SK-N-SH (cell line): ENCODE results near the gene HEPHL1. TPM values are rescaled to one million over a fixed set of nuclear protein-coding genes. Genes with fewer than 3 reads are reported as not detected.

Experiments
- CTCF ChIA-PET: fragments of 300-600, 350-600 bp; formaldehyde crosslinking; extraction: SDS; loops from one replicate; lab custom pipeline; 2021; lab: Yijun Ruan, JAX
- POLR2A ChIA-PET: fragments of 350-600 bp; sonication (Branson Sonifier 250); formaldehyde crosslinking; extraction: SDS; loops from one replicate; lab custom pipeline; 2020; ENCODE audit warnings: antibody characterized with exemption, inconsistent platforms; lab: Yijun Ruan, JAX
- DNase-seq: peaks from one replicate; pipeline ENCODE4 v3.0.0; 2012
- H2AFZ ChIP-seq: fragments of 200-600 bp; sonication (generic); 2 replicates; pipeline ENCODE4 v1.8.1; 2016; ENCODE audit warnings: antibody characterized with exemption, mild to moderate bottlenecking, low read depth
- H3F3A ChIP-seq: fragments of 200-600 bp; sonication (generic); replicated peaks from 2 replicates; pipeline ENCODE3; 2016; ENCODE audit warnings: antibody characterized with exemption, mild to moderate bottlenecking; ENCODE audit not compliant: insufficient read depth
- H3K27ac ChIP-seq, 2 experiments: fragments of 200-500 bp in 1 of 2; fragments of 200-600 bp in 1 of 2; sonication (Bioruptor generic) in 1 of 2; sonication (generic), shearing (Covaris generic) in 1 of 2; 2 replicates each; pipeline versions ENCODE4 v1.5.1 to v1.6.1; 2014 to 2016; ENCODE audit warnings: low read depth in 2 of 2, inconsistent platforms in 1 of 2, low read length in 1 of 2, mild to moderate bottlenecking in 1 of 2, mixed read lengths in 1 of 2
- H3K27me3 ChIP-seq: fragments of 200-600 bp; sonication (generic), shearing (Covaris generic); 2 replicates; pipeline ENCODE4 v1.6.1; 2016; ENCODE audit warnings: mixed run types; ENCODE audit not compliant: insufficient read depth
- H3K36me3 ChIP-seq, 2 experiments: fragments of 200-500 bp in 1 of 2; fragments of 200-600 bp in 1 of 2; sonication (Bioruptor generic) in 1 of 2; sonication (generic) in 1 of 2; replicated peaks in 1 of 2; 2 replicates each; pipeline versions ENCODE3 to v1.5.1; 2014 to 2016; ENCODE audit warnings: low read length in 1 of 2, mild to moderate bottlenecking in 1 of 2; ENCODE audit not compliant: insufficient read depth in 2 of 2, control insufficient read depth in 1 of 2
- H3K4me1 ChIP-seq, 2 experiments: fragments of 200-500 bp in 1 of 2; fragments of 200-600 bp in 1 of 2; sonication (Bioruptor generic) in 1 of 2; sonication (generic), shearing (Covaris generic) in 1 of 2; 2 replicates each; pipeline versions ENCODE4 v1.5.1 to v1.6.1; 2014 to 2016; ENCODE audit warnings: low read depth in 1 of 2, low read length in 1 of 2, mixed run types in 1 of 2; ENCODE audit not compliant: insufficient read depth in 2 of 2, control insufficient read depth in 1 of 2
- H3K4me2 ChIP-seq: fragments of 200-600 bp; sonication (generic), shearing (Covaris generic); 2 replicates; pipeline ENCODE4 v1.6.1; 2017; ENCODE audit warnings: mixed run types
- H3K4me3 ChIP-seq, 2 experiments: fragments of 200-500 bp in 1 of 2; fragments of 200-600 bp in 1 of 2; sonication (Bioruptor generic) in 1 of 2; sonication (generic), shearing (Covaris generic) in 1 of 2; 2 replicates each; pipeline versions ENCODE4 v1.5.1 to v1.8.1; 2014 to 2016; ENCODE audit warnings: low read depth in 2 of 2, inconsistent platforms in 1 of 2, low read length in 1 of 2, mild to moderate bottlenecking in 1 of 2, mixed read lengths in 1 of 2, moderate library complexity in 1 of 2
- H3K79me2 ChIP-seq: fragments of 200-600 bp; sonication (generic); 2 replicates; pipeline ENCODE4 v1.8.1; 2017; ENCODE audit warnings: mild to moderate bottlenecking; ENCODE audit not compliant: insufficient read depth
- H3K9ac ChIP-seq: fragments of 200-600 bp; sonication (generic); 2 replicates; pipeline ENCODE4 v1.6.1; 2017; ENCODE audit warnings: mixed run types
- H3K9me2 ChIP-seq: fragments of 200-600 bp; sonication (generic); 2 replicates; pipeline ENCODE4 v1.6.1; 2017; ENCODE audit warnings: mixed run types
- H3K9me3 ChIP-seq: fragments of 200-600 bp; sonication (generic); 2 replicates; pipeline ENCODE4 v1.6.1; 2017; ENCODE audit warnings: mixed run types, mild to moderate bottlenecking, moderate library complexity
- H4K20me1 ChIP-seq: fragments of 200-600 bp; sonication (generic); 2 replicates; pipeline ENCODE4 v1.6.1; 2017; ENCODE audit warnings: mild to moderate bottlenecking, mixed run types; ENCODE audit not compliant: insufficient read depth
- EZH2phosphoT487 ChIP-seq: fragments of 200-600 bp; sonication (generic); IDR thresholded peaks from 2 replicates; pipeline ENCODE4 v1.6.1; 2017; ENCODE audit warnings: low read depth, mixed run types, mild to moderate bottlenecking, antibody characterized with exemption, moderate library complexity, borderline replicate concordance
- FOSL2 ChIP-seq: IDR thresholded peaks from 2 replicates; pipeline ENCODE4 v1.4.0; 2012; ENCODE audit warnings: low read depth, mild to moderate bottlenecking, moderate library complexity, borderline replicate concordance
- FOXJ3 ChIP-seq: sonication (generic); formaldehyde crosslinking; IDR thresholded peaks from 2 replicates; pipeline ENCODE4 v1.5.1; 2020; ENCODE audit warnings: mild to moderate bottlenecking, missing genetic modification reagents
- FOXM1 ChIP-seq: IDR thresholded peaks from 2 replicates; pipeline ENCODE4 v1.4.0; 2012; ENCODE audit warnings: low read depth, mild to moderate bottlenecking
- MAX ChIP-seq: IDR thresholded peaks from 2 replicates; pipeline ENCODE4 v1.4.0; 2012; ENCODE audit warnings: low read depth
- NFIC ChIP-seq: IDR thresholded peaks from 2 replicates; pipeline ENCODE4 v1.4.0; 2012; ENCODE audit warnings: borderline replicate concordance
- RXRA ChIP-seq: IDR thresholded peaks from 2 replicates; pipeline ENCODE4 v1.4.0; 2012; ENCODE audit warnings: low read depth, mild to moderate bottlenecking, borderline replicate concordance
- SIN3A ChIP-seq: IDR thresholded peaks from 2 replicates; pipeline ENCODE4 v1.6.1; 2012; ENCODE audit warnings: low read depth, mild to moderate bottlenecking, low read length, moderate library complexity, borderline replicate concordance
- TAF1 ChIP-seq: IDR thresholded peaks from 2 replicates; pipeline ENCODE4 v1.6.1; 2012; ENCODE audit warnings: low read depth, mild to moderate bottlenecking, low read length, moderate library complexity, borderline replicate concordance
- TEAD4 ChIP-seq: IDR thresholded peaks from 2 replicates; pipeline ENCODE4 v1.4.0; 2012; ENCODE audit warnings: mild to moderate bottlenecking, borderline replicate concordance; ENCODE audit not compliant: insufficient read depth
- YY1 ChIP-seq: IDR thresholded peaks from 2 replicates; pipeline ENCODE4 v1.4.0; 2012; ENCODE audit warnings: low read depth, mild to moderate bottlenecking
- ZBTB33 ChIP-seq: IDR thresholded peaks from 2 replicates; pipeline ENCODE4 v1.4.0; 2012; ENCODE audit warnings: low read depth, borderline replicate concordance
- WGBS: methylation state at CpG from one replicate; pipeline ENCODE4 v1.1.6; 2017; ENCODE audit warnings: low lambda C conversion rate; 5-methylcytosine and 5-hydroxymethylcytosine counted together
- polyA plus RNA-seq, 3 experiments: library from polyadenylated mRNA; depleted of rRNA; stranded (reverse); fragments of >200 nt; gene quantifications; 2 replicates each; pipeline ENCODE4 v1.2.3, GENCODE V29; 2012

HEPHL1 gene
- polyA plus RNA-seq, 1 of the 3 experiments (the other 2 are of a cell fraction): not detected

GRCh38 chr11:94144664-94145063 lies 123.5 kb downstream of the HEPHL1 start (continued):
- TF ChIP-seq TEAD4: no peak
- TF ChIP-seq RXRA: no peak
- TF ChIP-seq SIN3A: no peak
- no peak for TF ChIP-seq NFIC
- TF ChIP-seq MAX: no peak
- no peak for TF ChIP-seq FOXM1

GRCh38 chr11:94145431-94145830 lies 124.3 kb downstream of the HEPHL1 start:
- DNase-seq: no peak
- CTCF ChIA-PET: interaction anchor here (1.7 kb wide), 1 partner anchor 37 kb away, joined by 4 read pairs; no protein-coding TSS in a partner anchor
- peaks cover 11% of the 10 kb centered on the region for H3F3A ChIP-seq
- peaks cover 52% of the 10 kb centered on the region for H4K20me1 ChIP-seq
- no peaks in the 10 kb centered on the region for H3K27me3 ChIP-seq
- 80% methylated on average over 2 of the region's 2 CpGs for WGBS
- no peak for TF ChIP-seq SIN3A
- no peak for TF ChIP-seq YY1
- H3K9me2 ChIP-seq: no peaks in the 10 kb centered on the region
- POLR2A ChIA-PET: no interaction called here
- no peaks in the 10 kb centered on the region for H3K9me3 ChIP-seq
- peaks cover 96% of the 10 kb centered on the region for H3K79me2 ChIP-seq
- H3K4me3 ChIP-seq: no peak overlapping the region
- peaks cover 22 to 44% of the 10 kb centered on the region in 2 experiments; a peak in 3 of 4 replicates for H3K4me1 ChIP-seq
- H3K27ac ChIP-seq: no peak overlapping the region
- H3K36me3 ChIP-seq: no peaks in the 10 kb centered on the region
- H3K4me2 ChIP-seq: no peak overlapping the region
- no peak overlapping the region for H2AFZ ChIP-seq
- no peak overlapping the region for H3K9ac ChIP-seq

GRCh38 chr11:94145916-94146315 lies 124.8 kb downstream of the HEPHL1 start:
- Histone ChIP-seq H2AFZ (no peak overlapping the region), H3K79me2 (peaks cover 97% of the 10 kb centered on the region), H3K27ac (no peak overlapping the region), H3F3A (peaks cover 11% of the 10 kb centered on the region), H3K9ac (no peak overlapping the region), H3K9me3 (no peaks in the 10 kb centered on the region), H3K27me3 (no peaks in the 10 kb centered on the region), H3K36me3 (no peaks in the 10 kb centered on the region), H3K4me1 (peaks cover 25 to 48% of the 10 kb centered on the region in 2 experiments; a peak in 3 of 4 replicates), H3K9me2 (no peaks in the 10 kb centered on the region), H4K20me1 (peaks cover 57% of the 10 kb centered on the region), H3K4me3 (no peak overlapping the region), H3K4me2 (no peak overlapping the region)
- ChIA-PET CTCF (interaction anchor here (0.8 to 1.7 kb wide), 2 partner anchors 36 to 38 kb away, joined by 3 to 4 read pairs; no protein-coding TSS in a partner anchor), POLR2A (no interaction called here)
- DNase-seq: no peak
- 88% methylated on average over 4 of the region's 4 CpGs for WGBS
- TF ChIP-seq EZH2phosphoT487: no peak
- TF ChIP-seq FOSL2: no peak
- no peak for TF ChIP-seq ZBTB33
- TF ChIP-seq SIN3A: no peak
- TF ChIP-seq FOXJ3: no peak
- no peak for TF ChIP-seq YY1
- no peak for TF ChIP-seq TAF1
